IPS DF 19.7 (cell line): ENCODE results near the gene ADM2.
A peak's percentile ranks its signal among the peaks of the same experiment; 100 is the strongest.

Source experiments
- DNase-seq: peaks from one replicate; pipeline ENCODE4 v3.0.0-alpha.2; 2013; ENCODE audit warnings: low read depth, low spot score

The ADM2 gene

DNA sequence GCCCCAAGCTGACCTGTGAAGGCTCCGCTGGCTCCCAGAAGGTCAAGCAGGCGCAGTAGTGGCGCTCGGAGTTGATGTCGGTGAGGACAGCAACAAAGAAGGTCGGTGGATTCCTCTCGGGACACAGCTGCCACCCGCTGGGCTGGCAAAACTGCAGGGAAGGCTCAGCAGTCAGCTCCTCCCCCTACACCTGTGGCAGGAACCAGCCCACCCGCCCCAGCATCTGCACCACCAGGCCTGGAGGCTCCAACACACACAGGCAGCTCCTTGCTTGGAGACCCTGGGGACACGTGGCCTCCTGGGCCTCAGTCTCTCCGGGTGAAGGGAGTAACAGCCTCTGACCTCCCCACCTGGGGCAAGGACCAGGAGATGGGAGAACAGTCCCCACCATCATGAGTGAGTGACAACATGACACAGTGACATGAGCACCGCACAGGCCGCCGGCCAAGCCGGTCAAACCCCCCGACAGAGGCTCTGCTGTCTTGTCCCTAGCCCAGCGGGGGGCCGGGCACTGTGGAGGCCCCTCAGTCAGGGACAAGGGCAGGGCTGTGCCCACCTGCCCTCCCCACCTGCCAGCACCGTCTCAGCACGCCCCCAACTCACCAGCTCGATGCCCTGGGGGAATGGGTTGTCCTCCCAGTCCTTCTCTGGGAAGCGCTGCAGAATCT, 13.4 kb upstream of the ADM2 start:
- DNase-seq: no peak

DNA sequence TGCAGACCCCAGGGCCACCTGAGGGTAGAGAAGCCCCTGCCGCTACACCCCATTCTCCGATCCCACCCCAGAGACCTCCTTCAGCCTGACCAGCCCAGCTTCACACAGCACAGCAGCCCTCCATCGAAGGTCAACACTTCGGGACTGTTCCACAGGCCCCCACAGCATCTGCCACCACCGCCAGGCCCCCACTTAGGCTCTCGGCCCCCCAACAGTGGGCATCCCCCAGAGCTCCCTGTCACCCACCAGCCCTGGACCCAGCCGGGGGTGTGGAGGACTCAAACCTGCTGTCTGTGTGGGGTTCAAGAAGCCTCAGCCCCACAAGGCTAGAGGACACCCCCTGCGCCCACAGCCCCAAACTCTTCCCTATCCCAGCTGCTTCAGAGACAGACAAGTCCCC, 12.7 kb upstream of the ADM2 start:
- DNase-seq: no peak

- DNase-seq: no peak
Measured at GRCh38 chr22:50469377-50470305, 11.7 kb upstream of the ADM2 start.

GRCh38 chr22:50470491-50470890, 10.9 kb upstream of the ADM2 start:
- DNase-seq: no peak

GRCh38 chr22:50471197-50471847, 10.0 kb upstream of the ADM2 start:
- DNase-seq: no peak

DNA sequence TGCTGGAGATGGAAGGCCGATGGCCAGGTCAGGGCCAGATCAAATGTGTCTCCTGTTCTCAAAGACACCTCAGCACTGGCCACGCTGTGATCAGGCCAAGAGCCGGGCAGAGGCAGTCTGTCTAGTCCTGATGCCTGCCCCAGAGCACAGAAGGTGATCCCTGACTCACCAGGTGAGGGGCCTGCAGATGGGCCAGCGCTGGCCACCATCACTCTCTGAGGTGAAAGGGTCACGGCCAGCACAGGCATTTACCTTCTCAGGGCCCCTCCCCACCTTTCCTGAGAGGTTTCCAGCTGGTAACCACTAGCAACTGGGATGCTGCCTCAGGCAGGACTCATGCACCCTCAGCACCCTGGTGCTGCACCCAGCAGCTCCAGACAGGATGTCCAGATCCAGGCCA, 9.4 kb upstream of the ADM2 start:
- DNase-seq: no peak

GRCh38 chr22:50473088-50473487, 8.3 kb upstream of the ADM2 start:
- DNase-seq: no peak

DNA sequence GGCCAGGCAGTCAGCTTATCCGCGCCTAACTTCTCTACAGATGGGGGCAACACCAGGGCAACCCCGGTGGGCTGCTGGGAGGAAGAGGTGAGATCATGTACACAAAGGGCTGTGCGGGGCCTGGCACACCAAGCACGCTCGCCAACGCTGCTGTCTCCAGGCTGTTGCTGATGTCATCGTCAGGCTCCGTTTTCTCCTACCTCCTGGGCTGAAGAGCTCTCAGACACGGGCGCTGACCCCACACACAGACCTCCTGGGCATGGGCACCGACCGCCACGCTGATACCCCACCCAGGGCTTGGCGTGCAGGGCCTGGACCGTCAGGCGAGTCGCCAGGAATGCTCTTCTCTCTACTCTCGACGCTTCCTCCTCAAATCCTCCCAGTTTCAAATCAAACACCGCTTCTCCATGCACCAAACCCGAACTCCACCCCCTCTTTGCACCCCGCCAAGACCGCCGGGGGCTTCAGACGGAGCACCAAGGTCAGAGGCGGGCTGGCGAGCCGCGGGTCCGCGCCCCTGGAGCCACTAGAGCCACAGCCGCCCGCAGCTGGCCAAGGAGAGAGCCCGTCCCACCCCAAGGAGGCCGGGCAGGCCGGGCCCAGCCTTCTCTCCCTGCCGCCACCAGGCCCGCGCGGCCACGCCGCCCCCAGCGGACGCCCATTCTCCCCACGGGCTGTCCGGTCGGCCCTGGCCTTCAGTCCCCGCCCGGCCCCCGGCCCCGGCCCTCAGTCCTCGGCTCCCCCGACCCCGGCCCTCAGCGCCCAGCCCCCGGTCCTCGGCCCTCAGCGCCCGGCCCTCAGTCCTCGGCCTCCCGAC, 7.3 kb upstream of the ADM2 start:
- no peak for DNase-seq

- peak; percentile 38 for DNase-seq
Measured at GRCh38 chr22:50474710-50475651, 6.4 kb upstream of the ADM2 start, which contains the start of gene SBF1. SBF1 (minus strand) TSS chr22:50475035; CDS start chr22:50474840, 195 bp downstream.

DNA sequence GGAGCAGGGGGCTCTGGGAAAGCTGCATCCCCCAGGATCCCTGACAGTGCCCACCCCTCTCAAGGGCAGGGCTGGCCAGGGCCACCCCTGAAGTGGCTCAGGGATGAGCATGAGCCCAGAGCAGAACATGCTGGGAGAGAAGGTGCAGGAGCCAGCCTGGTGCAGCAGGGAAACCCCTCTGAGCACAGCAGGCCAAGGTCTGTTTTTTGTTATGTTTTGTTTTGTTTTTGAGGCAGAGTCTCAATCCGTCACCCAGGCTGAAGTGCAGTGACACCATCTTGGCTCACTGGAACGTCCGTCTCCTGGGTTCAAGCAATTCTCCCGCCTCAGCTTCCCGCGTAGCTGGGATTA, 5.7 kb upstream of the ADM2 start:
- no peak for DNase-seq

DNA sequence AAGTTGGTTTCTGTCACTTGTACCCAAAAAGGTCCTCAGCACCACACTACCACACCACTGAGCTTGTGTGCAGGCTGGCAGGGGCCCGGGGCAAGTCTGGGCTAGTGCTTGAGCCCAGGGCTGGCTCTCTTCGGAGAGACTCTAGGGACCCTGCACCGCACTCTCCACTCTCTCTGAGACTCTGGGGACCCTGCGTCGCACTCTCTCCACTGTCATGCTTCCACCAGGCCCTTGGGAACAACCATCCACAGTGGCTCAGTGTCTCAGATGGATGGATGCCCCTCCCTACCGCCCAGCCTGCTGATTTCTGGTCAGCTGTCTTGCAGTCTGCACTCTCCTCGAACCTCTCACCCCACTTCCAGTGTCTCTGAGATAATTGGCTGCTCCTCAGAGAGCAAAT, 4.5 kb upstream of the ADM2 start:
- no peak for DNase-seq

DNA sequence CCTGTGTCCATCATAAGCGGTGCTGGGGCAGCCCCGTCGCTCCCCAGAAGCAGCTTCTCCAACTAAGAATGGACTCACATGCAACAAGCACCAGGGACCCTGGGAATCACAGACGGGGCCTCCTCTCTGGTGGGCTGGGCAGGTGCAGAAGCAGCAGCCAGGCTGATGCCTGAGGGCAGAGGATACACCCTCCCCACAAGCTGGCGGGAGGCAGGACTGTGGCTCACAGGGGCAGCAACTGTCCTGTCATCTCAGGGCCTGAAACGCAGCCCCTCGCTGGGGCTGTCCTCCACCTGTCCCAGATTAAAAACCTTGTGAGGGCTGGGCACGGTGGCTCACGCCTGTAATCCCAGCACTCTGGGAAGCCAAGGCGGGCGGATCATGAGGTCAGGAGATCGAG, 3.4 kb upstream of the ADM2 start:
- DNase-seq: no peak

- DNase-seq: no peak
Measured at GRCh38 chr22:50479721-50480120, 1.6 kb upstream of the ADM2 start.

GRCh38 chr22:50481045-50481439, 301 bp upstream of the ADM2 start:
- no peak for DNase-seq

- no peak for DNase-seq
Measured at GRCh38 chr22:50482107-50483074, 1.0 kb downstream of the ADM2 start.

- DNase-seq: no peak
Measured at GRCh38 chr22:50483106-50483505, 1.8 kb downstream of the ADM2 start.

DNA sequence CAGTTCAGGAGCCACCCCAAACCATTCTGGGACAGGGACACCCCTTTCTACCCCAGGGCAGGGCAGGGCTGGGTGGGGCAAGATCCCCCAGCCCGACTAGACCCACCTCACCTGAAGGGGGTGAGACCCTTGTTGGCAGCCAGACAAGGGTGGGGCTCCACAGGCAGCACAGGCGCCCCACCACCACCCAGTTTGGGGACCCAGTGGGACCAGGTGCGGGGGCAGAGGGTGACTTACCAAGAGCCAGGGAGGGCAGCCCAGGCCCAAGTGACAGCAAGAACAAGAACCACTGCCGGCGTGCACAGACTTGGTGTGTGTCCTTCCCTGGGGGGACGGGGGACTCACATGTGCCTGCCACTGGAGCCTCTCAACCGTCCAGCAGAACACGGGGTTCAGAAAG, 2.2 kb downstream of the ADM2 start:
- DNase-seq: no peak

DNA sequence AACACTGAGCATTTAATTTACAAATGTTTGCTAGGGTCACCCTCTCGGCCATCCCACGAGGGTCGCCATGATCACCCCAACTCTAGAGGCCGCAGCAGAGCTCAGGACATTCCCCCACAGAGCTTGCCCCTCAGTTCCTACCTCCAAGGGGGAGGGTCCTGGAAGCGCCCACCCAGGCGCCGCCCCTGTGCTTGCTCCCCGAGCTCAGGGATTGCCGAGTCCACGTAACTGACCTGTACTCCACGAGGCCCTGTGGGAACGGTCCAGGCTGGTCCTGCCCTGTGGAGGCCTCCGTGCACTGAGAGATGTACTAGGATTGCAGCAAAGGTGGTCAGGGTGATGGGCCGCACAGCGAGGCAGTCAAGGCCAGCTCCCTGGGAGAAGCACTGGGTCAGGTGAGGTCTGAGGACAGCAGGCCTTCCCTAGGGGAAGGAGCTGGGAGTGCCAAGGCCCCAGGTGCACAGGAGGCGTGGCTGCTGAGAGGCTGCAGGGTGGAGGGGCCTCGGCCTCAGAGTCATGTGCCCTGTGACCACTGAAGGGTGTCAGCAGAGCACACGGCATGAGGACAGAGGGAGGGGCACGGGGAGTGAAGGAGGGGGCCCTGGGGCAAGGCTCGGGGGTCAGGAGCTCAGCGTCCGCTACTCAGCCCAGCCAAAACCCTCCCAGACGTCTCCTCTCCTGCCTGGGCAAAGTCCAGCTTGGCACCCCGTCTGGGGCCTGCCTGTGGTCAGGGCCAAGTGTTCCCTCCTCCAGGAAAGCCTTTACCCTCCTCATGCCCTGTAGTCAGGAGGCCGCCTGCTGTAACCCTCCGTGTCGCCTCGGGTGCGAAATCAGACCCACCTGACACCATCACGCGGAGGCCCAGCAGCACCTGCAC, 2.9 kb downstream of the ADM2 start:
- DNase-seq: no peak
